Erythroblast (primary cell): ENCODE results near the gene GIPC3.

Experiments
- GATA1 ChIP-seq: IDR thresholded peaks from 2 replicates; pipeline ENCODE4 v1.6.1; 2011; ENCODE audit warnings: low read depth, mild to moderate bottlenecking, control low read depth, low read length, moderate library complexity
- POLR2A ChIP-seq: IDR thresholded peaks from 2 replicates; pipeline ENCODE4 v1.6.1; 2011; ENCODE audit warnings: mild to moderate bottlenecking, low read length

GRCh38 chr19:3613818-3614661 is 28.8 kb downstream of the GIPC3 start:
- no peak for TF ChIP-seq POLR2A
- TF ChIP-seq GATA1, result no peak
